OCI-LY3 (cell line): ENCODE measurements around the gene SUSD5.

Source experiments
- EZH2phosphoT487 ChIP-seq: fragments of 200-600 bp; shearing (Covaris generic); IDR thresholded peaks from 2 replicates; pipeline ENCODE4 v1.6.1; 2018; ENCODE audit warnings: antibody characterized with exemption, mixed run types, low read depth
- TF ChIP-seq, protein P1 (sequence below): fragments of 200-600, 300-600 bp; sonication (generic); IDR thresholded peaks from 2 replicates; pipeline ENCODE4 v1.5.1; 2014; ENCODE audit warnings: antibody characterized with exemption, low read length, low read depth

DNA sequence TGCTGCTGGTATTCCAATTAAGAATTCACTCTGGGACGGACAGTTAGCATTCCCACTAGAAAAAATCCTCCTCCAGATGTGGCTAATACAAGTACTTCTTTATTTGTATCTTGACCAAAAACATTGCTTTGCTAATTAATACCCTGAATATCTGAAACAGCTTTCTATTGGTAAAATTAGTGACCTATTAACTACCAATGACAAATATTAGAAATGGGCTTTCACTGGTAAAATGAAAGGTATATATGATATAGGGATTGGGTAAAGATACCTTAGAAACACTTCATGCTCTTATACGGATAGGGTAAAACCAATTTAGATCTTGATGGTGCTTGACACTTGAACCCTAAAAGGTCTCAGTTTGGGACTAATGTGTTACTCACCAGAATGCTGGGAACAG, 52.5 kb downstream of the SUSD5 start:
- TF ChIP-seq, protein P1, sequence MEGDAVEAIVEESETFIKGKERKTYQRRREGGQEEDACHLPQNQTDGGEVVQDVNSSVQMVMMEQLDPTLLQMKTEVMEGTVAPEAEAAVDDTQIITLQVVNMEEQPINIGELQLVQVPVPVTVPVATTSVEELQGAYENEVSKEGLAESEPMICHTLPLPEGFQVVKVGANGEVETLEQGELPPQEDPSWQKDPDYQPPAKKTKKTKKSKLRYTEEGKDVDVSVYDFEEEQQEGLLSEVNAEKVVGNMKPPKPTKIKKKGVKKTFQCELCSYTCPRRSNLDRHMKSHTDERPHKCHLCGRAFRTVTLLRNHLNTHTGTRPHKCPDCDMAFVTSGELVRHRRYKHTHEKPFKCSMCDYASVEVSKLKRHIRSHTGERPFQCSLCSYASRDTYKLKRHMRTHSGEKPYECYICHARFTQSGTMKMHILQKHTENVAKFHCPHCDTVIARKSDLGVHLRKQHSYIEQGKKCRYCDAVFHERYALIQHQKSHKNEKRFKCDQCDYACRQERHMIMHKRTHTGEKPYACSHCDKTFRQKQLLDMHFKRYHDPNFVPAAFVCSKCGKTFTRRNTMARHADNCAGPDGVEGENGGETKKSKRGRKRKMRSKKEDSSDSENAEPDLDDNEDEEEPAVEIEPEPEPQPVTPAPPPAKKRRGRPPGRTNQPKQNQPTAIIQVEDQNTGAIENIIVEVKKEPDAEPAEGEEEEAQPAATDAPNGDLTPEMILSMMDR, result no peak
- TF ChIP-seq EZH2phosphoT487, result no peak
